Mesenchymal stem cell (in vitro differentiated cells and primary cell): Measurements from ENCODE around the gene CEP57.
"Not testable (repeated sequence)": the region's sequence is repeated elsewhere in the genome, so short reads cannot be mapped to it uniquely, and the experiment has no call there.

Source experiments
- DNase-seq: peaks from one replicate; pipeline ENCODE4 v3.0.0-alpha.2; 2013
- H2AFZ ChIP-seq: one replicate; pipeline ENCODE4 v1.6.1; 2013; ENCODE audit warnings: low read depth, mild to moderate bottlenecking, control low read depth, inconsistent platforms, low read length, moderate library complexity
- H2AK5ac ChIP-seq: 2 replicates; pipeline ENCODE4 v1.6.1; 2013; ENCODE audit warnings: low read length, moderate library complexity, mild to moderate bottlenecking, inconsistent platforms; ENCODE audit not compliant: severe bottlenecking
- H2BK120ac ChIP-seq: one replicate; pipeline ENCODE4 v1.6.1; 2013; ENCODE audit warnings: low read depth, mild to moderate bottlenecking, inconsistent platforms, low read length, moderate library complexity
- H2BK12ac ChIP-seq, 2 experiments: one replicate each; pipeline ENCODE4 v1.6.1; 2013; ENCODE audit warnings: inconsistent platforms in 2 of 2, low read length in 2 of 2, mild to moderate bottlenecking in 2 of 2, moderate library complexity in 2 of 2, control low read depth in 1 of 2
- H2BK15ac ChIP-seq: one replicate; pipeline ENCODE4 v1.6.1; 2013; ENCODE audit warnings: mild to moderate bottlenecking, low read depth, inconsistent platforms; ENCODE audit not compliant: poor library complexity, severe bottlenecking
- H2BK5ac ChIP-seq: 2 replicates; pipeline ENCODE4 v1.6.1; 2013; ENCODE audit warnings: low read depth, mild to moderate bottlenecking, low read length, control low read depth, inconsistent platforms; ENCODE audit not compliant: poor library complexity, severe bottlenecking
- H3K14ac ChIP-seq, 2 experiments: one replicate each; pipeline ENCODE4 v1.6.1; 2013; ENCODE audit warnings: inconsistent platforms in 2 of 2, low read length in 2 of 2, control low read depth in 1 of 2, mild to moderate bottlenecking in 1 of 2, moderate library complexity in 1 of 2
- H3K18ac ChIP-seq, 2 experiments: one replicate each; pipeline ENCODE4 v1.6.1; 2013; ENCODE audit warnings: inconsistent platforms in 2 of 2, low read length in 2 of 2, control low read depth in 1 of 2, low read depth in 1 of 2, mild to moderate bottlenecking in 1 of 2
- H3K23ac ChIP-seq, 2 experiments: one replicate each; pipeline ENCODE4 v1.6.1; 2013; ENCODE audit warnings: inconsistent platforms in 2 of 2, low read length in 2 of 2, mild to moderate bottlenecking in 2 of 2, moderate library complexity in 2 of 2, control low read depth in 1 of 2
- H3K27ac ChIP-seq: 2 replicates; pipeline ENCODE4 v1.5.1; 2013; ENCODE audit warnings: mild to moderate bottlenecking, moderate library complexity, low read length, control low read depth, inconsistent platforms; ENCODE audit not compliant: poor library complexity, severe bottlenecking
- H3K27me3 ChIP-seq, 2 experiments: 2 replicates each; pipeline versions ENCODE4 v1.6.1 to v1.7.0; 2013; ENCODE audit warnings: low read length in 2 of 2, mild to moderate bottlenecking in 2 of 2, moderate library complexity in 2 of 2, control low read depth in 1 of 2, inconsistent platforms in 1 of 2; ENCODE audit not compliant: control insufficient read depth in 1 of 2, insufficient read depth in 1 of 2
- H3K36me3 ChIP-seq, 2 experiments: 2 replicates each; pipeline versions ENCODE4 v1.6.1 to v1.7.0; 2013; ENCODE audit warnings: low read length in 2 of 2, control low read depth in 1 of 2, inconsistent platforms in 1 of 2, low read depth in 1 of 2, mild to moderate bottlenecking in 1 of 2; ENCODE audit not compliant: insufficient read depth in 2 of 2, control insufficient read depth in 1 of 2
- H3K4ac ChIP-seq, 2 experiments: one replicate each; pipeline ENCODE4 v1.6.1; 2013; ENCODE audit warnings: inconsistent platforms in 2 of 2, low read length in 2 of 2, mild to moderate bottlenecking in 2 of 2, moderate library complexity in 2 of 2, control low read depth in 1 of 2, low read depth in 1 of 2
- H3K4me1 ChIP-seq: 2 replicates; pipeline ENCODE4 v1.6.1; 2013; ENCODE audit warnings: low read depth, low read length, control low read depth; ENCODE audit not compliant: control insufficient read depth, insufficient read depth
- H3K4me2 ChIP-seq: 2 replicates; pipeline ENCODE4 v1.6.1; 2013; ENCODE audit warnings: low read length, mild to moderate bottlenecking, inconsistent platforms; ENCODE audit not compliant: poor library complexity, severe bottlenecking
- H3K4me3 ChIP-seq, 2 experiments: 2 replicates each; pipeline versions ENCODE4 v1.5.1 to v1.7.0; 2013; ENCODE audit warnings: low read length in 2 of 2, mild to moderate bottlenecking in 2 of 2, control low read depth in 1 of 2, low read depth in 1 of 2; ENCODE audit not compliant: insufficient read depth in 1 of 2
- H3K79me1 ChIP-seq: replicated peaks from 2 replicates; pipeline ENCODE4 v1.6.1; 2013; ENCODE audit warnings: mild to moderate bottlenecking, control low read depth, low read length, inconsistent platforms; ENCODE audit not compliant: poor library complexity, severe bottlenecking
- H3K9ac ChIP-seq: 2 replicates; pipeline ENCODE4 v1.7.0; 2013; ENCODE audit warnings: mild to moderate bottlenecking, low read length, moderate library complexity
- H3K9me3 ChIP-seq: 2 replicates; pipeline ENCODE4 v1.7.0; 2013; ENCODE audit warnings: mild to moderate bottlenecking, low read length; ENCODE audit not compliant: control insufficient read depth
- H4K8ac ChIP-seq: one replicate; pipeline ENCODE4 v1.6.1; 2013; ENCODE audit warnings: inconsistent platforms, mild to moderate bottlenecking, low read length, moderate library complexity
- H4K91ac ChIP-seq: one replicate; pipeline ENCODE4 v1.6.1; 2013; ENCODE audit warnings: mild to moderate bottlenecking, low read length, inconsistent platforms
- WGBS: methylation state at CpG from one replicate; pipeline ENCODE4 v1.1.7; 2013; ENCODE audit warnings: mixed read lengths; 5-methylcytosine and 5-hydroxymethylcytosine counted together

Gene CEP57

GRCh38 chr11:95811052-95811451, 20.8 kb downstream of the CEP57 start:
- H3K27me3 ChIP-seq, H3K4ac ChIP-seq, H3K9ac ChIP-seq, H3K14ac ChIP-seq, H3K23ac ChIP-seq, H4K8ac ChIP-seq, H3K27ac ChIP-seq, H3K4me2 ChIP-seq, H3K18ac ChIP-seq, H3K79me1 ChIP-seq, H2AFZ ChIP-seq, H2BK15ac ChIP-seq, H4K91ac ChIP-seq, H3K4me3 ChIP-seq, H2AK5ac ChIP-seq, H2BK12ac ChIP-seq, H3K9me3 ChIP-seq, DNase-seq, H3K4me1 ChIP-seq, H2BK5ac ChIP-seq, H2BK120ac ChIP-seq: not testable (repeated sequence)
- H3K36me3 ChIP-seq, result peaks cover 13 to 35% of the 10 kb centered on the region in 2 experiments
- WGBS, result 93% methylated on average over 2 of the region's 4 CpGs

DNA sequence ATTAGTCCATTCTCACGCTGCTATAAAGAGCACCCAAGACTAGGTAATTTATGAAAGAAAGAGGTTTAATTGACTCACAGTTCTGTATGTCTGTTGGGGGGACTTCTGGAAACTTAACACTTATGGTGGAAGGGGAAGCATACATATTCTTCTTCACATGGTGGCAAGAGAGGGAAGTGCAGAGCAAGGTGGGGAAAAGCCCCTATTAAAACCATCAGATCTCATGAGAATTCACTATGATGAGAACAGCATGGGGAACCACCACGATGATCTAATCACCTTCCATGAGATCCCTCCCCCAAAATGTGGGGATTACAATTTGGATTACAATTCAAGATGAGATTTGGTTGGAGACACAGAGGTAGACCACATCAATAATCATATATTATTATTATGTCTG, 25.7 kb downstream of the CEP57 start:
- Histone ChIP-seq H2BK12ac (no peak overlapping the region), H3K27me3 (no peaks in the 10 kb centered on the region), H2BK5ac (no peak overlapping the region), H3K4me1 (no peaks in the 10 kb centered on the region), H3K27ac (no peak overlapping the region), H3K9ac (no peak overlapping the region), H3K4me2 (no peak overlapping the region), H3K23ac (no peak overlapping the region), H4K91ac (no peak overlapping the region), H3K79me1 (peaks cover 7% of the 10 kb centered on the region), H3K14ac (no peak overlapping the region), H4K8ac (no peak overlapping the region), H3K36me3 (peaks cover 3 to 50% of the 10 kb centered on the region in 2 experiments), H2AFZ (no peak overlapping the region), H3K4me3 (no peak overlapping the region), H3K18ac (no peak overlapping the region), H3K9me3 (no peaks in the 10 kb centered on the region), H2BK120ac (no peak overlapping the region), H2AK5ac (no peak overlapping the region), H2BK15ac (no peak overlapping the region), H3K4ac (no peak overlapping the region)
- no peak for DNase-seq
- 91% methylated on average over 1 of the region's 2 CpGs for WGBS

- Histone ChIP-seq H2BK5ac (no peak overlapping the region), H2BK12ac (no peak overlapping the region), H2AK5ac (no peak overlapping the region), H3K14ac (no peak overlapping the region), H2AFZ (no peak overlapping the region), H3K9ac (no peak overlapping the region), H4K91ac (no peak overlapping the region), H2BK15ac (no peak overlapping the region), H3K9me3 (no peaks in the 10 kb centered on the region), H3K36me3 (peaks cover 5 to 70% of the 10 kb centered on the region in 2 experiments), H3K23ac (no peak overlapping the region), H3K27ac (no peak overlapping the region), H3K79me1 (peaks cover 6% of the 10 kb centered on the region), H2BK120ac (no peak overlapping the region), H3K4ac (no peak overlapping the region), H3K4me1 (no peaks in the 10 kb centered on the region), H3K4me3 (no peak overlapping the region), H3K18ac (no peak overlapping the region), H3K27me3 (no peaks in the 10 kb centered on the region), H4K8ac (no peak overlapping the region), H3K4me2 (no peak overlapping the region)
- peak; percentile 45 for DNase-seq
- WGBS, result 60% methylated on average over 1 of the region's 2 CpGs
Measured at GRCh38 chr11:95821640-95822039, 31.3 kb downstream of the CEP57 start.

- Histone ChIP-seq H3K27me3 (no peaks in the 10 kb centered on the region), H3K27ac (no peak overlapping the region), H3K9ac (no peak overlapping the region), H3K4ac (no peak overlapping the region), H3K9me3 (no peaks in the 10 kb centered on the region), H2BK120ac (no peak overlapping the region), H3K4me1 (no peaks in the 10 kb centered on the region), H3K4me3 (no peak overlapping the region), H3K18ac (no peak overlapping the region), H4K91ac (no peak overlapping the region), H2AFZ (no peak overlapping the region), H3K4me2 (no peak overlapping the region), H2BK15ac (no peak overlapping the region), H3K79me1 (peaks cover 1% of the 10 kb centered on the region), H3K14ac (no peak overlapping the region), H2BK12ac (no peak overlapping the region), H3K23ac (no peak overlapping the region), H3K36me3 (peaks cover 5 to 81% of the 10 kb centered on the region in 2 experiments), H2AK5ac (no peak overlapping the region), H4K8ac (no peak overlapping the region), H2BK5ac (no peak overlapping the region)
- peak; percentile 29 for DNase-seq
- 100% methylated on average over 3 of the region's 4 CpGs for WGBS
Measured at GRCh38 chr11:95827696-95828095, 37.4 kb downstream of the CEP57 start.
